Posterior cingulate gyrus (tissue), 11 donors: Measurements from ENCODE around the gene ZNF112.

Experiments
- DNase-seq, 10 donors: peaks; one replicate each; pipeline versions ENCODE4 v3.0.0 to v3.0.0-alpha.2; 2020 to 2021; ENCODE audit warnings: mixed read lengths in 3 of 10
- intact Hi-C: fragments of 100-400 bp; cut with DNase I; formaldehyde crosslinking; loops from one replicate; pipeline ENCODE4 v1.15.1; 2023

Gene ZNF112

DNA sequence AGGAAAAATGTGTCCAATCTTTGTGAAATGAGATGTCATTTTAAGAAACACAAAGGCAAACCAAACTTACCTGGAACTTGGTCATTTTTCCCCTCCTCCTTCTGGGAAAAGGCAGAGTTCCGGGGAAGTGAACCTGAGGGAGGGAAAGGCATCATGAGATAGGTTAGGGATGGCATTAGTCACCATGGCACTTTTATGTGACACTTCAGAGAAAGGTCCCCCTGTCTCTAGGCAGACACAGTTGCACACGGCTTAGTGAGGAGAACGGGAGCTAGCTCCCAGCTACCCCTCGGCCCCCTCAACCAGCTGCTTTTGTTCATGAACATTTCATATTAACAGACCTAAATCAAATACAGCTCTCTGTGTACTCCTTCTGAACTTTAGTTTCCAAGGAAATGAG is 53.2 kb downstream of the ZNF112 start:
- DNase-seq: no peak
- intact Hi-C loops: loop anchor here (10.0 kb wide), 1 partner anchor 89 kb away; the partner anchor contains the start of gene ZNF227

DNA sequence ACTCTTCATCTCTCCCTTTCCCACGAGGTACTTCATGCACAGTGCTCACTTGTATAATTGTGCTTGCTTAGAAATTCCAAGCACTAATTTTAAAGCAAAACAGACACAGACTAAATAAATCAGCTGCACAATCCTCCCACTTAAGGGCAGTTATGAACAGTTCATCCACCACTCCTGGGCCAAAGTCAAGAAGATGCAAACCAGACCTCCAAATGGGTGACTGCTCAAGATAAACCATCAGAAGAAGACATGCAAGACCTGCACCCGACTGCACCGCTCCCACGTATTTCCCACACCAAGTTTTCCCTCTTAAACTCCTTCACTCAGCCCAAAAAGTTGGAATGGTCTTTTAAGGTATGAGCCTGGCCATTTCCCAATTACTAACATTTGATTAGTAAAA is 71.5 kb downstream of the ZNF112 start:
- intact Hi-C loops: no loop called here
- no peak for DNase-seq

DNA sequence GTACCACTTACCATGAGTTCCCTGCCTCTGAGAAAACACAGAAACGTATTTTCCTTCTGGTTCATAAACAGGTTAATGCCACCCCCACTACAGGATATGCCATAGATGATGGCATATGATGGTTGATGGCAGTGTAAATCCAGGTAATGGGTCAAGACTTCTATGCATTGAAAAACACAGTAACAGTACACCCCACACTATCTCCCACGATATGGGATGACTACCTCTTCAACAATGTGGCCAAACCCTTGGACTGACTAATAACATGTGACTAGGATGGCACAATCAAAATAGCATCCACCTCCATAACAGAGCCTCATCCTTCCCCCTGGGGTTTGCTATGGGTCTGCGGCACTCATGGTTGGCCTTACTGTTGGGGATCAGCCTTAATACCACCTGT is 73.6 kb downstream of the ZNF112 start:
- intact Hi-C loops: no loop called here
- DNase-seq: no peak

DNA sequence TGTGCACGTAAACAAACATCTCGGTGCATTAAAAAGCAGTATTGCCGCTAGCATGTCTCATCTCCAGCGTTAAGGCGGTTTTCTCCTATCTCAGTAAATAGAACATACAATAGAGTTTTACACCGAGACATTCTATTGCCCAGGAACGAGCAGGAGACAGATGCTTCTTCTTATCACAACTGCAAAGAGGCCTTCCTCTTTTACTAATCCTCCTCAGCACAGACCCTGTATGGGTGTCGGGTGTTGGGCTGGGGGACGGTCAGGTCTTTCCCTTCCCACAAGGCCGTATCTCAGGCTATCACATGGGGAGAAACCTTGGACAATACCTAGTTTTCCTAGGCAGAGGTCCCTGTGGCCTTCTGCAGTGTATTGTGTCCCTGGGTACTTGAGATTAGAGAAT is 75.6 kb downstream of the ZNF112 start:
- intact Hi-C loops: no loop called here
- DNase-seq: no peak

DNA sequence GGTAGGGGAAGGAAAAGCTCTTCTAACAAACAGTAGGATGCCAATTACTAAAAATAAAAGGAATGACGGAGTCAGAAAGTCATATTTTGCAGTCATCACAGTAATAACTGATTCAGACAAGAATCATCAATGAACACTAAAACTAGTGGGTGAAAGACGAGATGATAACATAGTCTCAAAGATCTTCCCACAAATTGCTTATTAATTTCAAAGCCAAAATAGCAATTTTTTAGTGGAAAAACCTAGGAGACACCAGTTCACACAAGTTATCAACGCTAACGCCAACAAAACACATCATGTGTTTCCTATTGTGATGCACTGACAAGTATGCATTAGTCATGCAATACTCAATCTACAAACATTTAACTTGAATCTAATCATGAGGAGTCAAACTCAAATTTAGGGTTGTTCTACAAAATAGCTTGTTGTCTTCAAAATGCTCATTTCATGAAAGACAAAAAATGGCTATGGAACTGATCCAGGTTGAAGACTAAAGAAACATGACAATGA is 78.2 kb downstream of the ZNF112 start:
- intact Hi-C loops: no loop called here
- DNase-seq: no peak

DNA sequence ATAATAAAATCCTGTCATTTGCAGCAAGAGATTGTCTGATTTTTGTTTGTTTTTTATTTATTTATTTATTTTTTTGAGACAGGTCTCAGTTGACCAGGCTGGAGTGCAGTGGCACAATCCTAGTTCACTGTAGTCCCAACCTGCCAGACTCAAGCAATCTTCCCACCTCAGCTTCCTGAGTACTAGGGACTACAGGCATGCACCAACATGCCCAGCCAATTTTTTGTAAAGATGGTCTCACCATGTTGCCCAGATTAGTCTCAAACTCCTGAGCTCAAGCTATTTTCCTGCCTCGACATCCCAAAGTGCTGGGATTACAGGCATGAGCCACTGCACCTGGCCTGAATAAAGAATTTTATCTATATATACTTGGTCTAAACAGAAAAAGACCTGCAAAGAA is 79.1 kb downstream of the ZNF112 start:
- no peak for DNase-seq
- intact Hi-C loops: no loop called here
